Adrenal gland (tissue), 12 donors: ENCODE data around the gene CD2AP. TPM values are rescaled to one million over a fixed set of nuclear protein-coding genes. Genes with fewer than 3 reads are reported as not detected.

Experiments
- DNase-seq, 7 donors: peaks; one replicate each; pipeline ENCODE4 v3.0.0-alpha.2; 2019 to 2020
- H3K27ac ChIP-seq, 5 donors: fragments of 200-600 bp; sonication (generic) in 4 of 5; 1 replicate in 3 of 5; 2 replicates in 2 of 5; pipeline versions ENCODE4 v1.5.1 to v1.8.0; 2016 to 2020; ENCODE audit warnings: mild to moderate bottlenecking in 1 of 5
- H3K27me3 ChIP-seq: fragments of 200-600 bp; 2 replicates; pipeline ENCODE4 v1.8.0; 2021
- H3K36me3 ChIP-seq, 2 donors: fragments of 200-600 bp; replicated peaks in 1 of 2; 1 replicate in 1 of 2; 2 replicates in 1 of 2; pipeline versions ENCODE4 v1.5.1 to v1.8.0; 2018 to 2022
- H3K4me1 ChIP-seq, 2 donors: fragments of 200-600 bp; replicated peaks in 1 of 2; 1 replicate in 1 of 2; 2 replicates in 1 of 2; pipeline versions ENCODE4 v1.5.1 to v1.8.0; 2018 to 2021
- H3K4me3 ChIP-seq, 4 donors: fragments of 200-600 bp; sonication (generic) in 3 of 4; one replicate each; pipeline ENCODE4 v1.5.1; 2016 to 2018
- H3K9me3 ChIP-seq, 3 donors: fragments of 200-600 bp; sonication (generic) in 1 of 3; replicated peaks in 1 of 3; 1 replicate in 2 of 3; 2 replicates in 1 of 3; pipeline versions ENCODE4 v1.5.1 to v1.8.0; 2016 to 2021
- POLR2A ChIP-seq, 2 donors: fragments of 450-650 bp; IDR thresholded peaks; one replicate each; pipeline ENCODE4 v1.6.1; 2017; ENCODE audit warnings: antibody characterized with exemption in 2 of 2, mild to moderate bottlenecking in 2 of 2, moderate library complexity in 1 of 2
- WGBS, 4 donors: extraction: QIAGEN DNeasy Blood & Tissue Kit in 2 of 4; methylation state at CpG; one replicate each; pipeline versions ENCODE4 v1.1.5 to v1.1.7; 2013 to 2017; 5-methylcytosine and 5-hydroxymethylcytosine counted together
- intact Hi-C, 2 donors: fragments of 100-400 bp; cut with DNase I; formaldehyde crosslinking; loops; one replicate each; pipeline versions ENCODE4 v1.14.1 to v1.15.0; 2022 to 2023
- polyA plus RNA-seq, 3 donors: library from polyadenylated mRNA; stranded (reverse); fragments of 200-250 nt in 2 of 3; fragments of 350-450 nt in 1 of 3; fragmentation: Illumina TruSeq in 1 of 3; extraction: RNeasy Lipid Tissue Mini Kit (QIAGEN cat#74804) in 1 of 3; gene quantifications; one replicate each; pipeline ENCODE4 v1.2.3, GENCODE V29; 2013 to 2014
- total RNA-seq, 9 donors: library from RNA; depleted of rRNA in 4 of 9; stranded (reverse); fragments of >200 nt in 4 of 9; fragments of 120-200 nt in 1 of 9; fragmentation: NEBNext Ultra II Directional in 1 of 9; extraction: Animal tissue kit (Norgen Biotek cat#: 25700) in 1 of 9; gene quantifications; one replicate each; pipeline versions ENCODE4 v1.1.0 to v1.2.4, GENCODE V29; 2013 to 2023
- TF ChIP-seq, protein P1 (sequence below), 6 experiments: fragments of 450-650 bp in 4 of 6; fragments of 200-600 bp in 2 of 6; sonication (generic) in 1 of 6; IDR thresholded peaks; 1 replicate in 5 of 6; 2 replicates in 1 of 6; pipeline versions ENCODE4 v1.5.1 to v1.8.0; 2016 to 2021; ENCODE audit warnings: antibody characterized with exemption in 6 of 6, mild to moderate bottlenecking in 2 of 6, moderate library complexity in 1 of 6
- donor health status: healthy with polysubstance abuse.
- donor health status: Bipolar disorder and iron deficiency.
- donor health status: DM: yes; HTN: yes; CAD: no.
- donor health status: DM: no; HTN: no; CAD: no.
- donor health status: DM: no; HTN: no; CAD: no.
- donor health status: DM: yes; HTN: yes; CAD: no.

Gene CD2AP
- total and polyA plus RNA-seq, 12 donors: 5.3 to 29.6 (median 20.2) TPM

DNA sequence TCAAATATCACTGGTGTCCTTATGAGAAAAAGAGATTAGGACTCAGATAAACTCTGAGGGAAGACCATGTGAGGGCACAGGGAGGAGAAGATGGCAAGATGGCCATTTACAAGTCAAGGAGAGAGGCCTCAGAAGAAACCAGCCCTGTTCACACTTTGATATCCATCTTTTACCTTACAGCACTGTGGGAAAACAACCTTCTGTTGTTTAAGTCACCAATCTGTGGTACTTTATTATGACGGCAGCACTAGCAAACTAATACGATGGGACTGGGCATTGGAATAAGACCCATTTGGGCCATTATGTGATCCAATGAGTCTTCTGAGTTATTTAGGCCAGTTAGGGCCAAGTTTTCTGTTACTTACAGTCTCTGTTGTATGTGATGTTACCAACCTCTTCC is 26.4 kb upstream of the CD2AP start:
- intact Hi-C loops: no loop called here
- TF ChIP-seq, protein P1, sequence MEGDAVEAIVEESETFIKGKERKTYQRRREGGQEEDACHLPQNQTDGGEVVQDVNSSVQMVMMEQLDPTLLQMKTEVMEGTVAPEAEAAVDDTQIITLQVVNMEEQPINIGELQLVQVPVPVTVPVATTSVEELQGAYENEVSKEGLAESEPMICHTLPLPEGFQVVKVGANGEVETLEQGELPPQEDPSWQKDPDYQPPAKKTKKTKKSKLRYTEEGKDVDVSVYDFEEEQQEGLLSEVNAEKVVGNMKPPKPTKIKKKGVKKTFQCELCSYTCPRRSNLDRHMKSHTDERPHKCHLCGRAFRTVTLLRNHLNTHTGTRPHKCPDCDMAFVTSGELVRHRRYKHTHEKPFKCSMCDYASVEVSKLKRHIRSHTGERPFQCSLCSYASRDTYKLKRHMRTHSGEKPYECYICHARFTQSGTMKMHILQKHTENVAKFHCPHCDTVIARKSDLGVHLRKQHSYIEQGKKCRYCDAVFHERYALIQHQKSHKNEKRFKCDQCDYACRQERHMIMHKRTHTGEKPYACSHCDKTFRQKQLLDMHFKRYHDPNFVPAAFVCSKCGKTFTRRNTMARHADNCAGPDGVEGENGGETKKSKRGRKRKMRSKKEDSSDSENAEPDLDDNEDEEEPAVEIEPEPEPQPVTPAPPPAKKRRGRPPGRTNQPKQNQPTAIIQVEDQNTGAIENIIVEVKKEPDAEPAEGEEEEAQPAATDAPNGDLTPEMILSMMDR (IDR thresholded peaks at IDR 0.05): no peak
- TF ChIP-seq POLR2A (IDR thresholded peaks at IDR 0.05): no peak
- DNase-seq: no peak
- Histone ChIP-seq H3K4me1 (no peaks in the 10 kb centered on the region), H3K36me3 (no peaks in the 10 kb centered on the region), H3K4me3 (no peak overlapping the region), H3K9me3 (no peaks in the 10 kb centered on the region), H3K27me3 (no peaks in the 10 kb centered on the region), H3K27ac (no peak overlapping the region)
- 83 to 100% (median 94%) methylated on average over 2 of the region's 2 CpGs for WGBS, 4 donors

DNA sequence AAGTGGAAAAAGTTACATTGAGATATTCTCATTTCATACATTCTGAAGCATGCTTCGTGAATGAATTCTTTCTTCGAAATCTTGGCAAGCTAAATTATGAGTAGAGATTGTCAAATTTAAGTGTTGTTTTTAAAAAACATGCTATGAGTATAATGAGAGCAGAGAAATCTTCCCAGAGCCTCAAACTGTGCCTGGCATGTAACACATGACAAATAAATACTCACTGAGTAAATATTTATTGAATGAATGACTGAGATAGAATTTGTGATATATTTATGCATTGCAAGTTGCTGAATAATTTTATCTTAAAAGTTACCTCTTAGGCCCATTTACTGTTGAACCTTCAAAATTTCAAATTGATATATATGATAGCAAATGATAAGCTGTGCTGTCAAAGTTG is 24.7 kb upstream of the CD2AP start:
- Histone ChIP-seq H3K4me3 (peak overlapping the region in 1 of 4 donors; percentile 1), H3K9me3 (no peaks in the 10 kb centered on the region), H3K27me3 (no peaks in the 10 kb centered on the region), H3K36me3 (no peaks in the 10 kb centered on the region), H3K27ac (no peak overlapping the region), H3K4me1 (no peaks in the 10 kb centered on the region)
- TF ChIP-seq, protein P1 (IDR thresholded peaks at IDR 0.05): no peak
- no peak for TF ChIP-seq POLR2A (IDR thresholded peaks at IDR 0.05)
- no peak for DNase-seq
- intact Hi-C loops: no loop called here
- WGBS, 4 donors: 90 to 95% (median 92%) methylated on average over 2 of the region's 2 CpGs

DNA sequence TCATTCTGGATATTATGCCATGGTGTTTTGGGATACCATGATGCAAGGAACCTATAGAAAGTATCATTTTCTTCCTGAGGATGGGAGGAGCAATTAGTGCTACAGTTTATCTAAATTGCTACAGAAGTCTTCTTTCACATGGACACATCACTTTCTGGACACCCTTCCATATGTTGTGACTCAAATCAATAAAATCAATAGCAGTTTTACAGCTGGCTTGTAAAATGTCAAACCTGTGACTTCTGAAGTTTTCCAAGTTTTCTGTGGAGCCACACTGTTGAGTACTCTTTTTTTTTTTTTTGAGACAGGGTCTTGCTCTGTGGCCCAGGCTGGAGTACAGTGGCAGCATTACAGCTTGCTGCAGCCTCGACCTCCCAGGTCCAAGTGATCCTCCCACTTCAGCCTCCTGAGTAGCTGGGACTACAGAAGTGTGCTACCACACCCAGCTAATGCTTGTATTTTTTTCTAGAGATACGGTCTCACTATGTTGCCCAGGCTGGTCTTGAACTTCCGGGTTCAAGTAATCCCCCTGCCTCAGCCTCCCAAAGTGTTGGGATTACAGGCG is 24.1 kb upstream of the CD2AP start:
- 92 to 95% (median 94%) methylated on average over 4 of the region's 4 CpGs for WGBS, 4 donors

DNA sequence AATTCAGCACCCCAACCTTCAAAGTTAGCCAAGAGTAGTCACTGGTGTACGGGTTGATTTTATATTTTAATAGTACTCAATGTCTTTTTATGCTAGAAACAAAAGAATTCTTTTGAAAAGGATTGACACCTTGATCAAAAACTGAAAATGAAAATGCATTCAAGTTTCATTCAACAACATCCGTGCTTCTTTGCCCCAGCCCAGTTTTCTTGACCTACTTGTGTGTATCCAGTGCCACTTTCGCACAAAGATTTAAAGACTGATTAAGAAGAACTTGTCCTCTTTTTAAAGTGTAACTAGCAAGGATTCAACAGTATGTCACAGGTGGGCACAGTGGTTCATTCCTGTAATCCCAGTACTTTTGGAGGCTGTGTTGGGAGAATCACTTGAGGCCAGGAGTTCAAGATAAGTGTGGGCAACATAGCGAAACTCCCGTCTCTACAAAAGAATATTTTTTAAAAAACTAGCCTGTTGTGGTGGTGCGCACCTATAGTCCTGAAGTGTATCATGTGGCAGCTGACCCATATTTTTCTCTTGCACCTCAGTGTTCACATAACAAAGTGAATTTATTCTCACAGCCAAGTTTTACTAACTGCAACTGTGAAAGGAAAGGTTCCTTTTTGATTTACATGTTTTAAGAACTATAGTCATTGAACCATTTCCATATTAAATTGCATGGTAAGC is 22.7 kb upstream of the CD2AP start:
- WGBS, 4 donors: 88 to 91% (median 89%) methylated on average over 6 of the region's 6 CpGs
- Histone ChIP-seq H3K4me1 (no peaks in the 10 kb centered on the region), H3K4me3 (no peak overlapping the region), H3K36me3 (no peaks in the 10 kb centered on the region), H3K27ac (no peak overlapping the region), H3K27me3 (no peaks in the 10 kb centered on the region), H3K9me3 (no peaks in the 10 kb centered on the region)
- intact Hi-C loops: no loop called here
- DNase-seq: no peak
- TF ChIP-seq, protein P1 (IDR thresholded peaks at IDR 0.05): no peak
- TF ChIP-seq POLR2A (IDR thresholded peaks at IDR 0.05): no peak

More for the DNA sequence above, 24.1 kb upstream of the CD2AP start:
- H3K36me3 ChIP-seq: no peaks in the 10 kb centered on the region
- peak overlapping the region in 1 of 4 donors; percentile 1 for H3K4me3 ChIP-seq
- H3K27ac ChIP-seq: no peak overlapping the region
- no peak for DNase-seq
- H3K27me3 ChIP-seq: no peaks in the 10 kb centered on the region
- H3K9me3 ChIP-seq: no peaks in the 10 kb centered on the region
- no peaks in the 10 kb centered on the region for H3K4me1 ChIP-seq
- TF ChIP-seq POLR2A (IDR thresholded peaks at IDR 0.05): no peak
- TF ChIP-seq, protein P1 (IDR thresholded peaks at IDR 0.05): no peak
- intact Hi-C loops: no loop called here
